PC-3 (cell line): Measurements from ENCODE around the gene ENHO.

Source experiments
- EZH2 ChIP-seq: fragments of 300-600 bp; sonication (generic); IDR thresholded peaks from one replicate; pipeline ENCODE4 v1.6.1; 2017; ENCODE audit warnings: antibody characterized with exemption, mild to moderate bottlenecking, low read length; ENCODE audit not compliant: unreplicated experiment
- EZH2phosphoT487 ChIP-seq: fragments of 300-600 bp; sonication (generic); IDR thresholded peaks from 2 replicates; pipeline ENCODE4 v1.6.1; 2018; ENCODE audit warnings: mild to moderate bottlenecking, antibody characterized with exemption, low read length, borderline replicate concordance
- TF ChIP-seq, protein P1 (sequence below): fragments of 300-600 bp; sonication (generic); conservative IDR thresholded peaks from 2 replicates; pipeline ENCODE4 v1.5.1; 2017; ENCODE audit warnings: antibody characterized with exemption, low read depth, mild to moderate bottlenecking, low read length

DNA sequence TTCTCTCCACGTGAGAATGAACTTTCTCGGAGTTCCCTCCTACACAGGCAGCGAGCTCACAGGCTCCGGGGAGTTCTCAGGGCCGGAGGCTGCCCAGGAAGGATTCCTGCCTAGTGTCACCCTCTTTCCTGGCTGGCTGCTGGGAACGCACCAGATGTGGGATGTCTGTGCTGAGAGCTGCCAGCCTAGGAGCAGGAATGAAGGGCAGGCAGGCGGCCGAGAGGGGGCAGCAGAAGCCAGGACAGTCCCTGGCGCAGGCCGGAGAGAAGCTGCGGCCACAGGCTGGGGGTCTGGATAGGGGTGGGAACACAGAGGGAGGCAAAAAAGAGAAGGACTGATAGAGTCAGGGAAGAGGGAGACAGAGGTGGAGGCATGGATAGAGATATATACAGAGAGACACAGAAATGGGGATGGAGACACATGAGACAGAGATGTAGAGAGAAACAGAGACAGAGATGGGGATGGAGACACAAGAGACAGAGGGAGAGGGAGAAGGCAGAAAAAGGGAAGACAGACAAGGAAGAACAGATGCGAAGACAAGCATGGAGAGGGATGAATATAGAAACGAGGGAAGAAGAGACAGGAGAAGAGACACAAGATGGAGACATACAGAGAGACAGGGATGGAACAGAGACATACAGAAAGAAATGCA is 25.3 kb upstream of the ENHO start:
- TF ChIP-seq, protein P1, sequence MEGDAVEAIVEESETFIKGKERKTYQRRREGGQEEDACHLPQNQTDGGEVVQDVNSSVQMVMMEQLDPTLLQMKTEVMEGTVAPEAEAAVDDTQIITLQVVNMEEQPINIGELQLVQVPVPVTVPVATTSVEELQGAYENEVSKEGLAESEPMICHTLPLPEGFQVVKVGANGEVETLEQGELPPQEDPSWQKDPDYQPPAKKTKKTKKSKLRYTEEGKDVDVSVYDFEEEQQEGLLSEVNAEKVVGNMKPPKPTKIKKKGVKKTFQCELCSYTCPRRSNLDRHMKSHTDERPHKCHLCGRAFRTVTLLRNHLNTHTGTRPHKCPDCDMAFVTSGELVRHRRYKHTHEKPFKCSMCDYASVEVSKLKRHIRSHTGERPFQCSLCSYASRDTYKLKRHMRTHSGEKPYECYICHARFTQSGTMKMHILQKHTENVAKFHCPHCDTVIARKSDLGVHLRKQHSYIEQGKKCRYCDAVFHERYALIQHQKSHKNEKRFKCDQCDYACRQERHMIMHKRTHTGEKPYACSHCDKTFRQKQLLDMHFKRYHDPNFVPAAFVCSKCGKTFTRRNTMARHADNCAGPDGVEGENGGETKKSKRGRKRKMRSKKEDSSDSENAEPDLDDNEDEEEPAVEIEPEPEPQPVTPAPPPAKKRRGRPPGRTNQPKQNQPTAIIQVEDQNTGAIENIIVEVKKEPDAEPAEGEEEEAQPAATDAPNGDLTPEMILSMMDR = peak; percentile 49; the same call in 1 of the 2 replicates
- TF ChIP-seq EZH2phosphoT487 (no peak), EZH2 (no peak)
